NCI-H345 treated with DMSO at 0.1 percent for 48 hours (cell line): ENCODE data around the gene CCL4L2.
"Not testable (repeated sequence)": the region's sequence is repeated elsewhere in the genome, so short reads cannot be mapped to it uniquely, and the experiment has no call there.

Experiments
- DNase-seq: peaks from one replicate; lab custom pipeline; 2025; ENCODE audit not compliant: unreplicated experiment; lab: John Stamatoyannopoulos, UW

Gene CCL4L2

DNA sequence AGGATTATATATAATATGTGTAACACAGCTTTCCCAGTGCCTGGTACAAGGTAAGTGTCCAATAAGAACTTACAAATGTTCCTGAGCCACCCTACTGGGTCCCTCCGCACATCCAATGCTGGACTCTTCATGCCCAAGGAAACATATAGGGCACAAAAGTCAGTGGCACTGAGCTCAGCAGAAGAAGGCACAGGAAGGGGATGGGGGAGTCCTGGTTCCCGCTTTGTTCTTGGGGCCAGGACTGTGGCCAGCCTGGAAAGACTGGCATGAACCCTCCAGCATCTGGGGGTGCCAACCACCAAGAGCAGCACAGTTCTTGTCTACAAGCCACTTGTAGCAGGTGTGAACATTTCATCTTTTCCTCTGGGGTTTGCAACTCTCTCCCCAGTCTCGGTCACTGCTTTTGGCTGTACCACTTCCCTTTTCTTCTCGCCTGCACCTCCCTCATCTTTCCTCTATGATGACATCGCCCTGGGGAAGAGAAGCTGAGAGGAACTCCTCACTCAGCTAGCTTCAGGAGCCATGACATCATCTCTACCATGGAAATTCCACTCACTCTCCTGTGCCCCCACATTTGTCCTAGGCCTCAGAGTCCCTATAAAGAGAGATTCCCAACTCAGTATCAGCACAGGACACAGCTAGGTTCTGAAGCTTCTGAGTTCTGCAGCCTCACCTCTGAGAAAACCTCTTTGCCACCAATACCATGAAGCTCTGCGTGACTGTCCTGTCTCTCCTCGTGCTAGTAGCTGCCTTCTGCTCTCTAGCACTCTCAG is at the start of gene CCL4L2:
TSS of gene CCL4L2 (plus strand) at position 625 of the 773 bp plus-strand sequence.
- DNase-seq: not testable (repeated sequence)

DNA sequence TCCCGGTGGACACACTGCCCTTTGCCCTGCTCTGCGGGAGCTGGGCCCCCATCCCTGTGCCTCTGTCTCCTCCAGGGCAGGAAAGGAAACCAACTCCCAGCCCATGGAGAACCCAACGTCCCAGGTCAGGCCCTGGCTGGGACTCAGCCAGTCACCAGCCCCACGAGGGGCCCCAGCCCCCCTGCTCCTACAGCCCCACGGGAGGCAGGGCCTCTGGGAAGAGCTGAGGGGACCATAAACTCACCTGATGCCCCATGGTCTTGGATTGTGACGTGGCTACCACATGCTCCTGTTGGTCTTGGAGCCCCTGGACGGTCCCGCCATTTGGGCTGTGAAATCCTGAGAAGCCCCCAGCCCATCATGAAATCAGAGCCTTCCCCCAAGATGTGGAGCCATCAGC is 42.0 kb upstream of the CCL4L2 start:
- DNase-seq: not testable (repeated sequence)

DNA sequence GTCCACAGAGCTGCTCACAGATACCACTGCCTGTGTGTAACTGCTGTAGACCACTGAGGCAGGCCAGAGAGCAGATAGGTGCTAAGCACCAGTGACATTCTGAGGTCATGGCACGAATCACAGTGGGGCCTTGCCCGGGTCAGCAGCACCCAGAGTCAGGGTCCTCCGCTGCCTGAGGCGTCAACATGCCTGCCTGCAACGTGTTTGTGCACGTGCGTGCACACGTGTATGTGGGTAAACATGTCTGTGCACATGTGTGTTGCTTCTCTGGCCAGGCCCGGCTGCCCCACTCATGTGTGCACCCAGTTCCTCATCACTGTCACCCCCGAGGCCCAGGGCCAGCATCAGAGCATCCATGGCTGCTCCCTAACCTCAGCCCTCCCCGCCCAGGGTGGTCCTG is 34.3 kb upstream of the CCL4L2 start, which contains the start of gene TBC1D3B:
TSS of gene TBC1D3B (minus strand) at position 101 of the 400 bp plus-strand sequence. CDS start 1,586 bp downstream, outside the sequence.
- not testable (repeated sequence) for DNase-seq

DNA sequence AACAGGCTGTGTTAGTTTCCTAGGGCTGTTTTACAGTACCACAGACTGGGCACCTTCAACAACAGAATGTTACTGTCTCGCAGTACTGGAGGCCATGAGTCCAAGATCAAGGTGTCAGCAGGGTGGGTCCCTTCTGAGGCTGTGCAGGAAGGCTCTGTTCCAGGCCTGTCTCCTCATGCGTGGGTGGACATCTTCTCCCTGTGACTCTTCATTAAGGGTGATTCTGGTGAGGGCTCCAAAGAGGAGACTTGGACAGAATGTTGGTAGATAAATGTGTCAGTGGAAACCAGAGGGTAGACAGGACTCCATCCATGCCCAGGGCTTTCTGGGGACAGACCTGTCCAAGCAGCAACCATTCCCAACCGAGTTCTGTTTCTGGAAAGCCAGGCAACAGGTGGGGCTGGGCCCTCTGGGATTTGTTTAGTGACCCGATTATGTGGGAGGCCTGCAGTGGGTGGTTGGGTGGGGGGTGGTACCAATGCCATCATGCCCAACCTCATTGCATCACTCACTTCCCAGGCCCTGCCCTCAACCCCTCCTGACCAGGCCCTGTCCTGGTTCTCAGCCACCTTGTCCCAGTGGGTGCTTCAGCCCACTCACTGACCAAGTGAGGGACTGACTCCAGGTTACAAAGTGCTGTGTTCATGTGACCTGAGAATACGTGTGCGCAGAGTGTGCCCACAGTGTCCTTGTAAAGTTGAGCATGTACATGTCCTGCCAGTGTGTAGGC is 29.3 kb upstream of the CCL4L2 start:
- DNase-seq: not testable (repeated sequence)

DNA sequence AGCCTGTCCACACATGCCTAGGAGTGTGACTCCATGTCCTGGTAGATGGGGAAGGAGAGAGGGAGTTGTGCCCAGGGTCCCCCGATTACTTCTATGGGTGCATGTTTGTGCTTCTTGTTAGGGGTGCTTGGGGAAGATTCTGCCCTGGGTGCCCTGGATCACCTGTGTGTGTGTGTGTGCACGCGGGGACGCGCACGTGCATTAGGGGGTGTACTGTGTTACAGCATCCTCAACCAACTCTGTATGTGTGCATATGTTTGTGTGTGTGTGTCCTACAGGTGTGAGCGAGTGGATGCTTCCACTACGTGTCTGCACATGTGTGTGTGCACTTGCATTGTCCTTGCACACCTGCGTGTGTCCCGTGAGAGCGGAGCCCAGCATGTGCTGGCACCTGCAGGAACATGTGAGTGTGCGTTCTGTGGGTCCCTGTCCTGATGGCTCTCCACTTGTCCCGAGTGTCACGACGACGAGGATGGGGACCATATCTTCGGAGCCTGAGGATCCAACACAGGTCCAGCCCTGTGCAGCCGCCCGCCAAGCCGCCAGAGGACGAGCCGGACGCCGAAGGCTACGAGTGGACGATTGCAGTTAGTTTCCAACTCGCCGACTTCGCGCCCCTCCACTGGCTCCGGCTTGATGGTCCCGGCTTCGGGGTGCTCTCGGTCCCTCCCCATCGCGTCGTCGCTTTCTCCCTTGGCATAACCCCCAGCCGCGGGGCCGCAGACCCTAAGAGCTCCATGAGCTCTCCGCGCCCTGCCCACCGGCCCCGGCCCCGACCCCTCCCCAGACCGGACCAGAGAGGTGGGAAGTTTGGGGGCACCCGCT is 28.5 kb upstream of the CCL4L2 start:
- no peak for DNase-seq

DNA sequence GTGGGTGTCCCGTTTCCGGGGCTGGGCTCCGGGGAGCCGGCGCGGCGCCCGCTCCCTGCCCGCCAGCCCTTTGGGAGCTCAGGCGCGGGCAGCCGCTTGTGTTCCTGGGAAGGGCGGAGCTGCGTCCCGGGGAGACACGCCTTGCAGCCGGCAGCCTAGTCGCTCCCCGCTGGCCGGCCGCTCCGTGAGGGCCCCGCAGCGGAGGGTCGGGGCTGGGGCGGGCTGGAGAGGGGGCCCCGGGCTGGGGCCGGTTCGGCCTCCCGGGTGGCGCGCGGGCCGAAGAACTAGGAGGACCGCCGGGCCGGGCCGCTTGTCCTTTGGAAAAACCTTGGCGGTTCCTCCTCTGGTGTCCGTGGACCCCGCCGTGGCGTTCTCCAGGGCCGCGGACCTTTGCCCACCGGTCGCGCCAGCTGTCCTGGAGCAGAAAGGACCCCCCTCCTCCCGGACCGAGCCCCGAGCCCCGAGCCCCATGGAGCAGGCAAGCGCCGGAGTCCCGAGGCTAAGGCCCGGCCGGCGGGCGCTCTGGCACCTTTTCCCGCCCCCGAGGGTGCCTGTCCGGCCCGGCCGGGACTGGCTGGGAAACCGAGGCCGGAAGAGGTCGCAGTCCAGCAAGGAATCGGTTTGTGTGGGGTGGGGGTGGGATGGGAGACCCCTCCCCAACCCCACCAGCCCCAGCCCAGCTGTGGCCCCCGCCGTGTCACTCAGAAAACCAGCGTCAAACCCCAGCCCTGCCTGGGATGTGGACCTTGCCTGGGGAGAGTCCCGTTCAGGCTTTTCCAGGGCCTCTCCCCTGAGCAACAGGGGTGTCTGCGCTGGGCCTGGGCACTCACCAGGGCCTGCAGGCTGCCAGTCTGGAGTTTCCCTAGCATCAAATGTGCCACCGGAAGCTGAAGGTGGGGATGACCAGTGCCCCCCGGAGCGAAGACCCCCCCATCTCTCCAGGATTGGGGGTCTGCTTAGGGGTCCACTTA is 27.6 kb upstream of the CCL4L2 start:
- DNase-seq: no peak

DNA sequence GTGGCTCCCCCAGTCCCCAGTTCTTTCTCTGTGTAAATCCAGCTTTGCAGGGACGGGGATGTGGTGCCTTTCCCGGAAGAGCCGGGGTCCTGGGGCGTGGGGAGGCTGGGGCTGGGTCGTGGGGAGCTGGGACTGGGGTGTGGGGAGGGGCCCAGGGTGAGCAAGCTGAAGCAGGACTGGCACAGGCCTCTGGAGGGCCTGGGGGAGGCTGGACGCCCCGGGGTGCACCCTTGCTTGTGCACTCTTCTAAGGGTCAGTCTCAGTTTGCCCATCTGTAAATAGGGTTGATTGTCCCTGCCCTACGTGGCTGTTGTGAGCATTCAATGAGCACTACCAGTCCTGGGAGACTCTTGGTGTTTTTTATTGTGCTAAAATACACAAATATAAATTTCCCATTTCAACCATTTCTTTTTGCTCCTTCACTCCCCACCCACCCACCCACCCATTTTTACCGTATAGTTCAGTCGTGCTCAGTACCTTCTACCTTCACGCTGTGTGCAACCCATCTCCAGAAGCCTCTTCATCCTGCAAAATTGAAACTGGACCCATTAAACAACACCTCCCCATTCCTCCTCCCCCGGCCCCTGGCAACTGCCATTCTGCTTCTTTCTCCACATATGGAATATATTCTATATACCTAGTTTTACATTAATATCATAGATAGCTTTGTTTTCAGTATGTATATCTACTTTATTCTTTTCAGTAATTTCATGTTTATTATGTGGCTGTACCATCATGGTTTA is 26.7 kb upstream of the CCL4L2 start:
- DNase-seq: no peak

DNA sequence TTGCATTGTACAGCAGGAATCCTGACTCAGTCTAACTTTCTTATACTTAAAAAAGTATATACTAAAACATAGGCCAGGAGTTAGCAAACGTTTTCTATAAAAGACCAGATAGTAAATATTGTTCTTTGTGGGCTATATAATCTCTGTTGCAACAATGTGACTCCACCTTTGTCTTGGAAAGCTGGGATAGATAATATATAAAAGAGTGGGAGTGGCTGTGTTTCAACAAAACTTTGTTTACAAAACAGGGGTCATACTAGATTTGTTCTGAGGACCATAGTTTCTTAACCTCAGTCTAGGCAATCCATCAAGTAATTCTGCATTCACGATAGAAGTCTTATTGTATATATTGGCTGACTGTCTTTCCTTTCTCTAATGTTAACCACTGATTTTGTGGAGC is 25.4 kb upstream of the CCL4L2 start:
- DNase-seq: no peak

DNA sequence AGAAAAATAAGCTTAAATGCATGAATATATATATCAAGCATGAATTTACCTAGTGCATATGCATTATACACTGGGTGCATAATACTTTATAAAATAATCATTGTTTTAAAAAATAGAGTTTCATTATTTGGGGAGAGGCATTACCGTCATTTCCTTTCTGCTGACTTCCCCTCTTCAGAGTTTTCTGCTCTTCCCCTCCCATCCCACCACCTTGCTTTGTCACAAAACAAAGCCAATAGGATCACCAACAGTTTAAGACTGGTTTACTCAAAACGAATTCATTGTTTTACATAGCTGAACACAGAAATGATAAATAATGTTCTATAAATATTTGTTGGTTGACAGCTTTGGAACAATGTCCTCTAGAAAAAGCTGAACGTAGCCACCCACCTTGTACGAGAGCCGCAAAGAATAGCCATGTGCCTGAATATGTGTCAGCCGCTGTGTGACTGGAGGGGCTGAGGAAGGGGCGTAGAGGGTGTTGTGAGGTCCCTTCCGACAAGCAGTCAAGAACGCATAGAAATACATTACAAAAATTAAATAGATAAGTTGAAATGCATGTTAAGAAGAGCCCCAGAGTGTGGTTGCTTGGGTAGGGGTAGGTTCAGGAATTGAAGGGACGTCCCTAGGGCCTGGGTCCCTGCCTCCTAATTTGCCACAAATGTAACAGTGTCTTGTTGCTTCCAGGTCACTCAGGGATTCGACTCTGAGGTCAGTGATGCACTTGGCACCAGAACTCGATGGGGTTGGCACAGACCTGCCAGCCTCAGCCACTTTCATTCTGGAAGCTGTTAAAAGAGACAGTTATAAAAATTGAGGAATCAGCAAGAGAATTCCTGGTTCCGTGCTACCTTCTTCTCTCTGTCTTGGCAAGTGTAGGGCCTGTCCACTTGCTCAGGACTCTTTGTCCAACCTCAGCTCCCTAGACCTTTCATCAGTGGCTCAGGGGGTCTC is 23.8 kb upstream of the CCL4L2 start:
- not testable (repeated sequence) for DNase-seq

DNA sequence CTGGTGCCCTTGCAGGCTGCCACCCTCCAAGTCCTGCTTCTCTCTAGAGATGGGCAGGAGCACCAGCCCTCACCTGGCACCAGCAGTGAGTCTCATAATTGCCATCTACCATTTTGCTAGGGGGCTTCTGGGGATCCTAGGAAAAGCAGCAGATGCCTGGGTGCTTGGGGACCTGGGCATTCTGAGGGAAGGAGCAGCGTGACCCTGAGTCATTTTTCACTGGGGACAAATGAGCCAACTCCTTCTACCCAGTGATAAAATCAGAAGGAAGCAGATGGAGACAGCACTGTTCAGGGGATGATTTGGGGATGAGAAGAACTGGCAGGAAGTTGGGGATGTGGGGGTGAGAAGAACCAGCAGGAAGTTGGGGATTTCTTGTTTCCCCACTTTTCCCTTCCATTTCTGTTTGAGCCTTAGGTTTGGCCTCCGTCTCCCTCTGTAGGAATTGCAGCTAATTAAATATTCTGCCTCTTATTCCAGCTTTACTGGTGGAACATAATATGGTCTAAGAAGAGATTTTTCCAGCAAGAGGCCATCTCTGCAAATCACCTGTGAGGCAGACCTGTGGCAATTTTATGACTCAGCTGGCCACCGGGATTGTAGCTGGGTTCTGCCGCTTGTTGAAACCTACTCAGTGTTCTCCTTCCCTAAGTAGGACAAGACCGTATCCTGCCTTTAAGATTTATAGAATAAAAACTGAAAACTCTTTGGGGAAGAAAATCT is 22.8 kb upstream of the CCL4L2 start:
- not testable (repeated sequence) for DNase-seq

DNA sequence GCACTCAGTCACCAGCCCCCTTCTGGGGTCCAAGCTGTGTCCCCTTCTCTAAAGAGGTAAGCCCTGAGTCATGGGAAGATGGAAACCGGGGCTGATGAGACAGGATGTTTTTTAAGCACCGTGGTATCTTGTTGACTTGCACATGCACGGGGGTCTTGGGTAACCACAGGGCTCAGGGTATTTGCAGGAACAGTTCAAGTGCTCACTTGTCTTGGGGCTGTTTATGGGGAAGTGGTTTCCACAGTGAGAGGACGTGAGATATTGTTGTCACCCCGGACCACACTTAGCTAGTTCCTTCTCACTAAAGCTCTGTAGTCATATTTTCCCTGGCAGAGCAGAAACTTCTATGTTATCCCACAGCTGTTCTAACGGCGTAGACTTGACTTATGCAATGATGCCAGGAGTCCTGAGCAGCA is 22.0 kb upstream of the CCL4L2 start:
- no peak for DNase-seq

DNA sequence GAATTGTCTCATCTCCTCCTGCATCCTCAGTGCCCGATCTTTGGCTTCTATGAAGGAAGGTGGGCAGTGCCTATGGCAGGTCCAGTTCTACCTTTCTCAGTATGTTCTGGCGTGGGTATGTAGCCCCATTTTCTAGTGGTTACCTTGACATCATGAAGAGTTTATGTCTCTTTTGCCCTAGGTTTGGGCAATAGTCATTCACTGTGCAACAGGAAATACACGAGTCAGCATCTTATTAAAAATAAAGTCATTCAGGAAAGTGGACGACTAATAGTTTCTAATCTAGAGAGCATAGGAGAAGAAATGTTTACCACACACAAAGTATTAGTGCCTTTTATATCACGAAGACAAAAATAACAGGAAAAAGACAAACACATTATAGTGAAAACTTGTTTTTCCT is 20.9 kb upstream of the CCL4L2 start:
- DNase-seq: not testable (repeated sequence)

DNA sequence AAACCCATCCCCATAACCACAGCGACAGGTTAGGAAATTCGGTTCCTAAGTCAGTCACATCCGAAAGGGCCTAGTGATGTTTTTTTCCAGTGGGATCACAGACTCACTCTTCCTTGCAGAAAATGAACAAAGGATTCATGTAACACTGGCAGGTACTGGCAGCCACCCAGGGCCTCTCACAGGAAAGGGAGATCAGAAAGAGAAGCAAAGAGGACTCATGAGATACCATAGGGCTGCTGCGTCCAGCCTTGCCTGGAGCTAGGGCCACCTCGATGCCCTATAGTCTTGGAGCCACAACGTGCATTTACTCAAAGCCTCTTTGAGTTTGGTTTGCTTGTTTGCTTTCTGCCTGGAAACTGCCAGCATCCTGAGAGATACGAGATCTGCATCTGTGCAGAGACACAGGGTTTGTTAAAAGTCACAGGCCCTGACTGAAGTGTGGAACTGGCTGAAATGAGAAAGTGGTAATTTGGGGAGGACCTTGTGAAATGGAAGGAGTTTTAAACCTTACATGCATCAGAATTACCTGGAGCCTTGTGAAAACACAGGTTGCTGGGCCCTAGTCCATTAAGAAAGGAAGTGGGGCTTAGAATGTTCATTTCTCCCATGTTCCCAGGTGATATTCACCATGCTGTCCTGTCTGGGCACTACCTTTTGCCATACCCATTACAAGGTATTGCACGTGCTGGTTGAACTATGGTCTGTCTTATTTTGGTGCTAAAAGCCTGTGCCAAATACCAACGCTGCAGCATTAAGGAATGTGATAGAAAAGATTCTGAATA is 20.1 kb upstream of the CCL4L2 start:
- not testable (repeated sequence) for DNase-seq

DNA sequence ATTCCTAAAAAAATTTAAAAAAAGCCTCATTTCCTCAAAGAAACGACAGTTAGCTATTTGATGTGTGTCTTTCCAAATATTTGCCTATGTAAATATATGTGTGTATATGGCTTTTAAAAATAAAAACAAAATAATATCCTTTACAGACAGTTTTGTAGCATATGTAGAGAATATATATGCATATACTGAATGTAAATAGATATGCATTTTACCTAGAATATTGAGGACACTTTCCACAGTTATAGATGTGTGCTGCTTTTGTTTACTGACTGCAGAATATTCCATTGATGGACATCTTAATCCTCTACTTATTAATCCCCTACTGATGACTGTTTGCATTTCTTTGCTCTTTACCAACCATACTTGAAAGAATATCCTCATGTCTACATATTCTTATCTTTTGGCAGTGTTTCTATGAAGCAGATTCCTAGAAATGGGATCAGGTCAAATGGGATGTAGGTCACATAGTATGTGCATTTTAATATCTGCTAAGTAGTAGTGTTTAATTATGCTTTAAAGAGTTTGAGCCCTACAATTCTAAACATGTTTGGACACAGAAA is 17.6 kb upstream of the CCL4L2 start:
- DNase-seq: no peak

DNA sequence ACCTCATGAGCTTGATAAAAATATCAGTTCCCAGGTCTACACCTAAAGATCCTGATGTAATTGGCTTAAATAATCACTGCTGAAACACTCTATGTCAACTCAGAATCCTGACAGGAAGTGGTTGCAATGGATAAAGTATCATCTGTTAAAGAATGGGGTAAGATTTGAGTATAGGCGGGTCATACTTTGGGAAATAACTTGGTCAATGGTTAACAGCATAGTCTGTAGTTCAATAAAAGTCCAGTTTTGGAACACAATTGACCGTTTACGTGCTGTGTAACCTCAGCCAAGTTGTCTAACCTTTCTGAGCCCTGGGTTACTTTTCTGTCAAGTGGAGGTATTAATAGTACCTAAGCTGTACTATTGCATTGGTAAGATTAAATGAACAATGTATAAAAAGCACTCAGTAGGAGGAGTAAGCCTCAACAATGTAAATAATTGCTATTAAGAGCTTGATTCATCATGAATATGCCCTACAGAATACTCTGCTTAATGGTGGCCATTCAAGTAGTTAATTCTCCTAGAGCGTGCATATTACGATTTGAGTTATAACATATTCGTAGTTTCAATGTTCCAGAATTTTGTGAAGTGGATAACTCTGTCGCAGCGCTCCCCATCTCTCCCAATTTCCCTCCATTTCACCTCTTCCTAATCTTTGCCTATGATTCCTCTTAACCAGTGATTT is 16.6 kb upstream of the CCL4L2 start:
- DNase-seq: not testable (repeated sequence)

DNA sequence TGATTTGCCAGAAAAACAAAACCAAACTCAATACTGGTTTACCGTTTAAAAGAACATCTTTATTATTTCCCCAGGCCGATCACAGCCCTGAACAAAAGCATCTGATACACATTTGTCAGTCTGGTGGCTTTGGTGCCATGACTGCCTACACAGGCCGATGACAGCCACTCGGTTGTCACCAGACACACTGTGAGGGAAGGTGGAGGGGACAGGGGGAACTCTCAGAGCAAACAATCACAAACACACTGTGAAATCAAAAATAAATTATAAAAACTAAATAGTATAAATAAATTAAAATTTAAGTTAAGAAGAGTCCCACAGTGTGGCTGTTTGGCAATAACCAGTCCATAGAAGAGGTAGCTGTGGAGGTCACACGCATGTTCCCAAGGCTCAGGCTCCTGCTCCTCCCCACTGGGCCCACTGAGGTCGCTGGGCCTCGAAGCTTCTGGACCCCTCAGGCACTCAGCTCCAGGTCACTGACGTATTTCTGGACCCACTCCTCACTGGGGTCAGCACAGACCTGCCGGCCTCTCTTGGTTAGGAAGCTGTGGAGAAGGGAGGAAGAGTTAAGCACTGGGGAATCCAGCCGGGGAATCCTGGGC is 15.9 kb upstream of the CCL4L2 start:
- DNase-seq: not testable (repeated sequence)
